GM18909 (cell line): Measurements from ENCODE around the gene CLASP1.
"Not testable (repeated sequence)": the region's sequence is repeated elsewhere in the genome, so short reads cannot be mapped to it uniquely, and the experiment has no call there.

Source experiments
- ATAC-seq: cut with Tn5 transposase; IDR thresholded peaks from one replicate; pipeline ENCODE4 v1.9.1; 2021; ENCODE audit warnings: mild to moderate bottlenecking; ENCODE audit not compliant: unreplicated experiment, poor library complexity

Gene CLASP1

DNA sequence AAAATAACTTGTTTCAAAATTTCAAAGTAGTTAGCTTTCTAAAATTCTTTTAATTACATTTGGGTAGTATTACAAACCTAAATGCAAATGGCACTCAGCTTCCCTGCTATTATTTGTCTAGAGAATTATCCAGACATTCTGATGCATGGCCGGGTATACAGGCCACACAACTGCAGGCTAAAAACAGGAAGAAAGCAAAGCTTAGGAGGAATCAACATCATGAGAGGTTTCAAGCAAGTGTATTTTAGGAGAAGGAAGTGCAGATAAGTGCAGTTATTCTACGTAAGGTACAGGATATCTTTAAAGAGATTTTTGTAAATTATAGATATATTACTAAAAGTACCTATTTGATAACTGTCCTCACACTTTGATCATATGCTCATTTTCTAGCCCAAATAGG lies 165.4 kb downstream of the CLASP1 start:
- ATAC-seq: no peak

DNA sequence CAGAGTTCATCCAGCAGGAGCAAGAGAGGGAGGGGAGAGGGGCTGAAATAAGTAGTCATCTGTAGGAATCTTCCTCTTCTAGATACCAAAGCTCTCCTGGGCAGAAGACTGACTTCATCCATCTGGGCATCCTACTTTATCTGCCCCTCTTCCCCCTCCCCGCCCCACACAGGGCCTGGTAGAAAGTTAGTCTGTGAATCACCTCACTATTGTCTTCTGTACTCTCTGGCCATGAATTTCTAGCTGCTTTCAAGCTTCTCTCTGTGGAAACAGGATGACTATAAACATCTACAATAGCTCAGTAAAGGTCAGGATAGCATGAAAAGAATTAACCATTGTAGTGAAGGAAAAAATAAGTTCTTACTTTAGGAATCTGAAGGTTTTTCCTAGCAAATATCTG lies 166.2 kb downstream of the CLASP1 start:
- ATAC-seq: no peak

DNA sequence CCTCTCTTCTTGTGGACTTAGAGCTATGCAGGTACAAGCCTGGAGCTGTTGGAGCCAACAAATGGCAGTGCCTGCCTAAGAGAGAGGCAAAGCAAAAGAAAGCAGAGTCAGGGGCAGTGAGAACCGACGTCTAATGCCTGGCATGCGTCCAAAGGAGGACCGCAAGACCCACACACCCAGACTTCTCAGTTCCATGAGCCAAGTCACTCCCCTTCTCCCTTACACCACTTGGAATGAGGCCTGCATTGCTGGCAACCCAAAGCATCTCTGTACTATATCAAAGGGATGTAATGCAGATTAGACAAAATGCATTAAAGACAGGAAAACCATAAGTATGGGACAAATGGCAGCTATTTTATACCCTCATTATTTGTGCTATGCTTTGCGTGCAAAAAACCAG lies 168.4 kb downstream of the CLASP1 start:
- no peak for ATAC-seq

DNA sequence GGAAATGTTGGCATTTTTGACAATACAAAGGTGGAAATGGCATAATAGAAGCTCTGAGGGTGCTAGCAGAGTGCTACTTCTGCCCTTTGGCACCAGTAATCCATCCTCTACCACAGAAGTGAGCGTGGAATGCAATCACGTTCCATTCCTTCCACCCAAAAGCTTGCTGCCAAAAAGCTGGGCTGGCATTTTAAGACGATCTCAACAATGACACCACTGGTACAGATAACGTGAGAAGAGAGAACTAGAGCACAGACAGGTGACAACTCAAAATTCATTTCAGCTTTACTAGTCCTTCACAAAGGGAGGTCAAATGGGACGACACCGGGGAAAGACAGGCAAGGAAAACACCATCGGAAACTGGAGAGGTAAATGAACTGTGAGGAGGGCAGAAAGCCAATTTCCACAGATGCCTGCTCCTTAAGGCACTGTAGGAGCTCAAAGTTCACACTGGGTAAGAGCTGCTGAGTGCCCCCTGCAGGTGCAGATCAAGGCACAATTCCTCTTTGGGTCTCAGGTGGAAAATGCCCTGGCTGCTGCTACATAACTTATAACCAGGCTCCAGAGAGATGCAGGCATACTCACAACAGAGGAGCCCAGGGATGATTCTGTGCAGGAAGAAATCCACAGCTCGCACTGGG lies 169.3 kb downstream of the CLASP1 start:
- ATAC-seq: no peak

DNA sequence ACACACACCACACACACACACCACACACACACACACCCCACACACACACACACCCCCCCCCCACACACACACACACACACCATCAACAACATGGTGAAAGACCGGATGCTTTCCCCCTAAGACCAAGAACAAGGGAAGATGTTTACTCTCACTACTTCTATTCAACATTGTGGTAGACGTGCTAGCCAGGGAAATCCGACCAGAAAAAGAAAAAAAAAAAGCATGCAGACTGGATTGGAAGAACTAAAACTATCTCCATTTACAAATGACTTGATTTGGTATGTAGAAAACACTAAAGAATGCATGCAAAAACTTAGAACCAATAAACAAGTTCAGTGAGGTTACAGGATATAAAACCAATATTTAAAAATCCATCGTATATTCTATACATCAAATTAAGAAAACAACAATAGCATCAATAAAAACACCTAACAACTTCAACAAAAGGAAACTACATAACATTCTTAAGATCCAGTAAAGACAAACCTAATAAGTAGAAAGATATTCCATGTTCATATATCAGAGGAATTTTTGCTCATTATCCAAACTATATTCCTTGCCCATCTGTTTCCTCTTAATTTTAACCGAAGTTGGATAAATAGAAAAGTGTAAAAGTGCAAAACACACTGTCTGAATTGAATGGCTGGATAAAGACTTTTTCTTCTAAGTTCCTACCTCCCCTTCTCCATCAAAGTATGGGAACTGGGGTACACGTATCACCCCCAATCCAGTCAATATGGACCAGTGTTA lies 170.1 kb downstream of the CLASP1 start:
- no peak for ATAC-seq

DNA sequence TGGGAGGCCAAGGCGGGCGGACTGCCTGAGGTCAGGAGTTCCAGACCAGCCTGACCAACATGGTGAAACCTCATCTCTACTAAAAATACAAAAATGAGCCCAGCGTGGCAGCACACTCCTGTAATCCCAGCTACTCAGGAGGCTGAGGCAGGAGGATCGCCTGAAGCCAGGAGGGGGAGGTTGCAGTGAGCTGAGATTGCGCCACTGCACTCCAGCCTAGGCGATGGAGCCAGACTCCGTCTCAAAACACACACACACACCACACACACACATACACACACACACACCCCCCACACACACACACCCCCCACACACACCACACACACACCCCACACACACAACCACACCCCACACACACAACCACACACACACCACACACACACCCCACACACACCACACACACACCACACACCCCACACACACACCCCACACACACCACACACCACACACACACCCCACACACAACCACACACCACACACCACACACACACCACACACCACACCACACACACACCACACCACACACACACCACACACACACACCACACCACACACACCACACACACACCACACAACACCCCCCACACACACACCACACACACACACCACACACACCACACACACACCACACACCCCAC lies 170.8 kb downstream of the CLASP1 start:
- not testable (repeated sequence) for ATAC-seq

DNA sequence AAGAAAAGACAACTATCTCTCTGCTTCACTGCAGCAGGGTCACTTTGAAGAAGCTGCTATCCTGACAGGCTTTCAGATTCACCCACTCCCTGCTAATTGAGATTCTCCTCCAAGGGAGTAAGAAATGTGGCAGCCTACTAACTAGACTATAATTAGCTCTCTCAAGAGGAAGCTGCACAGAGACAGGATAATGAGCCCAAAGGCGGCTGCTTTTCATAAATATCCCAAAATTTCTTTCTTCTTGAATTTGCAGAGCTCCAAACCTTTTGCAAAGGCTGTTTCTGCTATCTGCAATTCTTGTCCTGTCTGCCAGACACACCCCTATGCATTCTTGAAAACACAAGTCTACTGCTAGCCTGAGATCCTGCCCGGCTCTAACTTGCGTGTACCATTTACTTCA lies 172.6 kb downstream of the CLASP1 start:
- ATAC-seq: no peak

DNA sequence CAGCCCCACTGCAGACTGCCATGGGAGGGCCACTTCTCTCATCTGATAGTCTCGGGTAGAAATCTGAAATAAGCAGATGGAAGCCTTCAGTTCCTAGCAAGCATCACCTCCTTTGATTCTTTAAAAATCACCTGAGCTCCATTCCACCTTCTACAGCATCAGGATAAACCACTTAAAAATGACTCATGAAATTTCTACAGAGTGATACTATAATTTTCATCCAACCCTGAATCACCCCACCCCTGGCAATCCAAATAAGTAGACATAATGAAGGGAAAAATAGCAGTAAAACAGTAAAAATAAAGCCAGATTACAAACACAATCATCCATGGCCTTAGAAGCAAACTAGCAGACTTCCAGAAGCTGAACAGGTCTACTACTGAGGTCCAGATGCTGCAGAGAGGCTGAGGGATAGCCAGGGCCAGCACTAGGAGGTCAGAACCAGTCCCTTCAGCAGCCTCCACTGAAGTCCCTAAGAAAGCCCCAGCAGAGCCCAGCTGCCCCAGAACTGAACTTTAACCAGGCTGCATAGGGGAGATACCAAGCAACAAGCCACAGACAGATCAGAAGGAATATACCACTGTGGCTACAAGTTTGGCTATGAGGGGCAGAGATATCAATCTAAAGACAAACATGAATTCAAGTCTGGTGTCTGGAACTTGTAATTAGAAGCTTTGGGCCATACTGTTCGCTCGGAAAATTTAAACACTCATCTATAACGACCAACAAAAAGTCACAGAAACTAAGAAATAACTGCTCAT lies 173.3 kb downstream of the CLASP1 start:
- peak; percentile 53 for ATAC-seq

DNA sequence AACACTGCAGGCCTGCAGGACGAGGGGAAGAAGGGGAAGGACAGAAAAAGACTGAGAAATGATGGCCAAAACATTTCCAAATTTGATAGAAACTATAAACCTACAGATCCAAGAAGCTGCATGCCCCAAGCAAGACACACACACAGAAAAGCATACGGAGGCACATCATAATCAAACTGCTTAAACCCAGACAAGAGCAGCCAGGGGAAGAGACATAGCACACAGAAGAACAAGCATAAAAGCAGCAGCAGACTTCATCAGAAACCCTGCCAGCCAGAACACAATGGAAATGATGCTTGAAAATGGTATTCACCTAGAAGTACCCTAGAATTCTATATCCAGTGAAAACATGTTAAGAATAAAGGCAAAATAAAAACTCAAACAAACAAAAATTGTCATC lies 175.8 kb downstream of the CLASP1 start:
- no peak for ATAC-seq

DNA sequence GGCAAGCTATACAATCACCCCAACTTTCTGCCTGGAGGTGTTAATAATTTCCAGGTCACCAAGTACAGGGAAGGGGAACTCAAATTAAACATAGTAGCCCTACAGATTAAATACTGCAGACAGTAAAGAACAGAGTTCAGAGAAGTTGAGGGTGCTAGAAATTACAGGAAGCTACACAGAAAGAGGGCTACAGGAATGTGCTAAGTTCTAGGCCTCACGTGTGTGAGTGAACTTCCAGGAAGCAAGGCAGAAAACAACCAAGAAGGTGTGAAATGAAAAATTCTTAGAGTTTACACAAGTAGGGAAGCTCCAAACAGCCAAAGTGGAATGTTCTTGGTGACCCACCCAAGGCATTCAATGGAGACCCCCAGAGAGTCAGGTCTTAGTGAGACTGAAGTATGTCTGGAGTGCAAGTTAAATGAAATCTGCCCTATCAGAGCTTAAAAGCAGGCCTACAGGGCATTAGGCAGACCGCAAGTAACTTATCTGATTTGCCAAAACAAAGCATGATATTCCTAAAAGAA lies 176.7 kb downstream of the CLASP1 start:
- ATAC-seq: no peak

DNA sequence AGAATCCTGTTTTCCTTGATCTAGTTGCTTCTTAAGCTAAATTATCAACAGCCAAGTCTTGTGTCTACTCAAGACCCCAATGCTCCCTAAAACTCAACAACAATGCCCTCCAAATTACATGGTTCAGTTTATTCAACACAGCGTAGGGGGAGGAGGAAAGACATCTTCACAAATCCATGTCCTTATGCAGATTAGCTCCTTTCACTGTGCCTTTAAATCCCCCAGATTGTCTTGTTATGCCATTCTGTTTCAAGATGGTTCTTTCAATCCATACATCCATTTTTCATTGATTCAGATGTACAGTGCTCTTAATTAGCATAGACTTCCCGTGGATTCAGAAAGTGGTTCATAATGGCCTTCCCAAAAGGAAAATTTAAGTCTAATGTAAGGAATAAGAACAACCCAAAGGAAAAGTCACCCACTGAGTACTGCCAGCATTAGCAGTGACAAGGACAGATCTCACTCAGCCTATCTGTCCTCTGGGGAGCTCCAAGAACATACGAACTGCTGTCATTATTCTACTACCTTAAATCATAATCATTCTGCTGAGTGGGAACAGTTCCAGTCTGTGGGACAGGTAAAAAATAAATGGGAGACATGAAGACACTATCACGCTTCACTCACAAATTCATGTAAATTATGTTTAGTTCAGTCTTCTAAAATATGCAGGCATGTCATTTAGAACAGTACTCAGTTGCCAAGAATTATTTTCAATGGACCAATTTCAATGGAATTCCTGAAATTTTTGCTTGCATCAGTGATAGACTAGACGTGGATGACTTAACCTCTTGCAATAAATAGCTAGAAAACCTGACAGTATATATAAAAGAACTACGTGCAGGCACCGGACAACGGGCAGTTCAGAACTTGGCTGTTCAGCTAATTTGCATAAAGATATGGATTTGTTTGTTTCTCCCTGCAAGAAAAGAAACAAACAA lies 177.5 kb downstream of the CLASP1 start:
- ATAC-seq: no peak

DNA sequence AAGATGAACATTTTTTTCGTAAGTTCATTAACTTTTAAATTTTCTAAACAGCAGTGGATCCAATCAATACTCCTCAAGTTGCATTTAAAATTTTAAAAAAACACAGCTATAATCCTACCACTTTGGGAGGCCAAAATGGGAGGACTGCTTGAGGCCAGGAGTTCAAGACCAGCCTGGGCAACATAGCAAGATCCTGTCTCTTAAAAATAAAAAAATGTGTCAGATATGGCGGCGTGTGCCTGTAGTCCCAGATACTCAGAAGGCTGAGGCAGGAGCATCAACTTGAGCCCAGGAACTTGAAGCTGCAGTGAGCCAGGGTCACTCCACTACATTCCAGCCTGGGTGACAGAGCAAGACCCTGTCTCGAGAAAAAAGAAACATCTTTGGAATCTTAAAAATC lies 178.3 kb downstream of the CLASP1 start:
- ATAC-seq: no peak

DNA sequence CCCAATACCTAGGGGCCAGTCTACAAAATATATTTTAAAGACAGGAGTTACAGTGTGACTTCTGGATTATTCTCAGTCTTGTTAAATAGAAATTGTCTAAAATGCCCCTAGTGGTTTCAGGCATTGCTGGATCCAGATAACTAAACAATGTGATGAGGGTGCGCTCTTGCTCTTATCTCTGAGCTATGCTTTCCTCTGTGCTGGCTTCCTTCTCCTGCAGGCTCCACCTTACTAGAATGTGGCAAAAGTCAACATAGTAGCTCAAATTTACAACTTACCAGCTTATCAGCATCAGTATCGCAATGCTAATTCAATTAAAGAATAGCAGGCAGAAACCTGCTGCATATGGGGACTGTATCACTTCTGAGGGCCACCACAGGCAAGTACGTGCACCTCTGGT lies 179.9 kb downstream of the CLASP1 start:
- ATAC-seq: no peak

DNA sequence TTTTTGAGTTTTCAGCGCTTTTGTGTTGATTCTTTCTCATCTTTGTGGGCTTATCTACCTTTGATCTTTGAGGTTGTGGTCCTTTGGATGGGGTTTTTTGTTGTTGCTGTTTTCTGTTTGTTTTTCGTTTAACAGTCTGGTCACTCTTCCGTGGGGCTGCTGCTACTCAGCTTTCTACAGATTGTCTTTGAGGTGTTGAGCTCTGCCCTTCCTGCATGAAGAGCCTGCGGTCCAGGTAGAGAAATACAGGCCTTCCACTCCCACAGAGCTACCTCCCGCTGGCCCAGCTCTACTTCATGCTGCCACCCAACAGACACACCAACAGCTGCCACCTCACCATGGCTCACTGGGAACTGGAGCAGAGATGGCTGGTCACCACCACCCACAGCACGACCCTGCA lies 180.3 kb downstream of the CLASP1 start:
- no peak for ATAC-seq

DNA sequence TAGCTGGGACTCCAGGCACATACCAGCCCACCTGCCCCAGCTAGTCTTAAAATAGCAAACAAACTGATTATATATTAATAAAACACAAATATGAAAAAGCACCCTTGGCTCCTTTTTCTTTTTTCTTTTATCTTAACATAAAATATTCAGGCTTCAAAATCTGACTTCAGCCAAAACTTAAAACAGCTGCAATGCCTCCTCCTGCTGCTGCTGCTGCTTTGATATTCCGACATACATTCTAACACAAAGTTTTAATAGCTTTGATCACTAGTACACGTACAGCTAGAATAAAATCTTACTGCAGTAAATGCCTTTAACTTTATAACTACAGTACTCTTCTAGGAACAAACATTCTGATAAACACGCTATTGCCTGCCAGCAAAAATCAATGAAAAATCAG lies 190.0 kb downstream of the CLASP1 start:
- ATAC-seq: no peak

DNA sequence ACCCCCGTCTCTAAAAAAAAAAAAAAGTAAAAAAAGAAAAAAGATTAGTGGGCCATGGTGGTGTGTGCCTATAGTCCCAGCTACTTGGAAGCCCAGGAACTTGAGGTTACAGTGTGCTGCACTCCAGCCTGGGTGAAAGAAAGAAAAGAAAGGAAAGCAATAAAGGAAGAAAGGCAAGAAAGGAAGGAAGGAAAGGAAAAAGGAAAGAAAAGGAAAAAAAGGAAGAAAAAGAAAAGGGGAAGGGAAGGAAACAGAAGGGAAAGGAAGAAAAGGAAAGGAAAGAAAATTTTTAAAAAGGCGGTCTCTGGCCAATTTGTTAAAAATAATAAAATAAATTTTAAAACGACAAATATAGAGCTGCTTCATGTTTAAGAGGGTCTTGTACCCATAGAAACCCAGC lies 192.9 kb downstream of the CLASP1 start:
- ATAC-seq: no peak

DNA sequence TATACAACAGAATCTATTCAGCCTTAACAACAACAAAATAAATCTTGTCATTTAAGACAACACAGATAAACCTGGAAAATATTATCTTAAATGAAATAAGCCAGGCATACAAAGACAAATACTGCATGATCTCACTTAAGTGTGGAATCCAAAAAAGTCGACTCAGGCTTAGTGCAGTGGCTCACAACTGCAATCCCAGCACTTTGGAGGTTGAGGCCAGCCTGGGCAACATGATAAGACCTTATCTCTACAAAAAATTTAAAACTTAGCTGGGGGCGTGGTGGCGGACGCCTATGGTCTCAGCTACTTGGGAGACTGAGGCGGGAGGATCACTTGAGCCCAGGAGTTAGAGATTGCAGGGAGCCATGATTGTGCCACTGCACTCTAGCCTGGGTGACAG lies 193.8 kb downstream of the CLASP1 start:
- no peak for ATAC-seq

DNA sequence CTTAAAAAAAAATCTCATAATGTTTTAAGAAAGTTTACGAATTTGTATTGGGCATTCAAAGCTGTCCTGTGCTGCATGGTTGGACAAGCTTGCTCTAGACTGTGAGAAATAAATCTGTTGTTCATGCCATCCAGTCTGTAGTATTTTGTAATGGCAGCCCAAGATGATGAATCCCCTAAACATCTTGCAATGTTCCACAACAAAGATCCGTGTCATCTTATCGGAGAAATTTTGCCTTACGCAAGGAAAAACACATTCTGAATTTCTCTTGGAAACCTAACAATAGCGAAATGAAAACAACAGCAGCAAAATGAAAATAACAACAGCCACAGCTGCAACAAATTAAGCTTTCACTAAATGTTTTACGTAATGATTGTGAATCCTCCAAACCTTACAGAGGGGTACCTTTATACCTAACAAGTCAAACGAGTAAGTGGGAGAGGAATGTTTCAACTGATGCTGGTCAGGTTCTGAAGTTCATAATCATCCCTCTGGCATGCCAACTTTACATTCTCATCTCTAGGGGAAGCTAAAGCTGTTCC lies 194.6 kb downstream of the CLASP1 start:
- no peak for ATAC-seq

DNA sequence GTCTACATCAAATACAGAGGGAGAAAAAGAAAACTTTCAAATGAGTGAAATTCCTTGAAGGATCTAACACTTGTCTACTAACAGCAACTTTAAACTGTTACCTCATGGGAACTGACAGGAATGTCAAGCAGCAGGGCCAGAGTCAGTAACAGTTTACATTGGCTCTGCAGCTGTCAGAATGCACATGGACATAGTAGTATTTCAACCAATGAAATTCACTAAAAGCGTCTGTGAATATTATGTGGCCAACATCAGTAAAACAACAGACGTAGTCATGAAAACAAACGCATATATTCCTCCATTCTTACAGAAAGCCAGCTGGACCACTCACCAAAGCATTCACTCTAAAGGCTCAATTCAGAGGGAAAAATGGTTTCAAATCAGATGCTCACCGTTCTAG lies 197.9 kb downstream of the CLASP1 start:
- no peak for ATAC-seq
